Mesothelial cell of epicardium (in vitro differentiated cells): ENCODE data around the gene INTU. TPM values are rescaled to one million over a fixed set of nuclear protein-coding genes. Genes with fewer than 3 reads are reported as not detected.

ENCODE experiments used
- DNase-seq, 2 experiments: peaks; one replicate each; pipeline ENCODE4 v3.0.0; 2021; ENCODE audit warnings: low spot score in 2 of 2; ENCODE audit not compliant: unreplicated experiment in 2 of 2
- H3K27ac Mint-ChIP-seq: 2 replicates; pipeline ENCODE4 v1.8.0; 2021; ENCODE audit warnings: mixed read lengths
- H3K27me3 Mint-ChIP-seq: 2 replicates; pipeline ENCODE4 v1.8.0; 2021; ENCODE audit warnings: low read depth, mixed read lengths
- H3K36me3 Mint-ChIP-seq: 2 replicates; pipeline ENCODE4 v1.8.0; 2021; ENCODE audit warnings: mixed read lengths
- H3K4me1 Mint-ChIP-seq: 2 replicates; pipeline ENCODE4 v1.8.0; 2021; ENCODE audit warnings: mixed read lengths
- H3K4me3 Mint-ChIP-seq: 2 replicates; pipeline ENCODE4 v1.8.0; 2021; ENCODE audit warnings: mild to moderate bottlenecking, moderate library complexity, mixed read lengths
- H3K9me3 Mint-ChIP-seq: 2 replicates; pipeline ENCODE4 v1.8.0; 2021; ENCODE audit warnings: mixed read lengths
- CTCF ChIP-seq: fragments of 200-600 bp; sonication (generic); IDR thresholded peaks from one replicate; pipeline ENCODE4 v1.5.0; 2021; ENCODE audit warnings: antibody characterized with exemption; ENCODE audit not compliant: unreplicated experiment
- total RNA-seq: library from RNA; stranded (reverse); gene quantifications from 3 replicates; pipeline ENCODE4 v1.2.1, GENCODE V29; 2021

The INTU gene
- total RNA-seq, 1 donor from 2014 or later = 27.7 TPM

- Mint-ChIP-seq H3K9me3 (no peaks in the 10 kb centered on the region), H3K27ac (no peak overlapping the region), H3K27me3 (peaks cover 17% of the 10 kb centered on the region), H3K36me3 (no peaks in the 10 kb centered on the region), H3K4me3 (peak overlapping the region; percentile 18), H3K4me1 (peaks cover 19% of the 10 kb centered on the region)
- peak; percentile 69 for TF ChIP-seq CTCF
- DNase-seq = no peak
Observed at GRCh38 chr4:127604949-127605709, 27.6 kb upstream of the INTU start.

- no peak for DNase-seq
- Mint-ChIP-seq H3K4me3 (no peak overlapping the region), H3K9me3 (no peaks in the 10 kb centered on the region), H3K36me3 (no peaks in the 10 kb centered on the region), H3K4me1 (peaks cover 15% of the 10 kb centered on the region), H3K27ac (no peak overlapping the region), H3K27me3 (peaks cover 21% of the 10 kb centered on the region)
- no peak for TF ChIP-seq CTCF
Observed at GRCh38 chr4:127606823-127607222, 25.9 kb upstream of the INTU start.

- no peak overlapping the region for H3K4me3 Mint-ChIP-seq
- peaks cover 24% of the 10 kb centered on the region for H3K27me3 Mint-ChIP-seq
- no peaks in the 10 kb centered on the region for H3K36me3 Mint-ChIP-seq
- no peak for TF ChIP-seq CTCF
- DNase-seq = no peak
- H3K27ac Mint-ChIP-seq = no peak overlapping the region
- H3K4me1 Mint-ChIP-seq = peaks cover 14% of the 10 kb centered on the region
- no peaks in the 10 kb centered on the region for H3K9me3 Mint-ChIP-seq
Observed at GRCh38 chr4:127609484-127609883, 23.3 kb upstream of the INTU start.

- no peak for TF ChIP-seq CTCF
- Mint-ChIP-seq H3K27me3 (peaks cover 21% of the 10 kb centered on the region), H3K27ac (no peak overlapping the region), H3K4me1 (peaks cover 6% of the 10 kb centered on the region), H3K9me3 (no peaks in the 10 kb centered on the region), H3K36me3 (no peaks in the 10 kb centered on the region), H3K4me3 (no peak overlapping the region)
- DNase-seq = no peak
Observed at GRCh38 chr4:127610488-127610887, 22.3 kb upstream of the INTU start.

- no peaks in the 10 kb centered on the region for H3K9me3 Mint-ChIP-seq
- no peaks in the 10 kb centered on the region for H3K4me1 Mint-ChIP-seq
- no peak overlapping the region for H3K27ac Mint-ChIP-seq
- TF ChIP-seq CTCF = no peak
- no peak overlapping the region for H3K4me3 Mint-ChIP-seq
- peaks cover 63% of the 10 kb centered on the region for H3K27me3 Mint-ChIP-seq
- H3K36me3 Mint-ChIP-seq = no peaks in the 10 kb centered on the region
- DNase-seq = no peak
Observed at GRCh38 chr4:127616898-127617297, 15.9 kb upstream of the INTU start.
